BJ (cell line): ENCODE measurements around the gene IRAK3. TPM values are rescaled to one million over a fixed set of nuclear protein-coding genes. Genes with fewer than 3 reads are reported as not detected.

Experiments
- CTCF ChIA-PET: fragments of 350-600 bp; formaldehyde crosslinking; extraction: SDS; loops from one replicate; lab custom pipeline; 2021; ENCODE audit warnings: antibody characterized with exemption, inconsistent platforms; lab: Yijun Ruan, JAX
- POLR2A ChIA-PET: fragments of 300-600 bp; sonication (Branson Sonifier 250); formaldehyde crosslinking; extraction: SDS; loops from one replicate; lab custom pipeline; 2021; ENCODE audit warnings: antibody characterized with exemption; lab: Charles Lee
- DNase-seq: peaks from one replicate; pipeline ENCODE4 v3.0.0-alpha.2; 2011; ENCODE audit warnings: low read depth
- H3K27me3 ChIP-seq: 2 replicates; pipeline ENCODE4 v1.6.0; 2011; ENCODE audit warnings: low read length; ENCODE audit not compliant: control insufficient read depth, insufficient read depth
- H3K36me3 ChIP-seq: 2 replicates; pipeline ENCODE4 v1.5.1; 2011; ENCODE audit warnings: low read length; ENCODE audit not compliant: control insufficient read depth, insufficient read depth
- H3K4me3 ChIP-seq: 2 replicates; pipeline ENCODE4 v1.5.1; 2011; ENCODE audit warnings: low read depth, mild to moderate bottlenecking, control low read depth, low read length
- CTCF ChIP-seq: IDR thresholded peaks from 2 replicates; pipeline ENCODE4 v1.5.1; 2011; ENCODE audit warnings: low read depth, mild to moderate bottlenecking, control low read depth, inconsistent platforms, low read length, moderate library complexity; ENCODE audit not compliant: insufficient read depth
- polyA plus RNA-seq: library from polyadenylated mRNA; depleted of rRNA; stranded (reverse); fragments of >200 nt; gene quantifications from 2 replicates; pipeline ENCODE4 v1.2.3, GENCODE V29; 2011

Gene IRAK3
- polyA plus RNA-seq, 1 experiment, result 3.1 TPM

- ChIA-PET CTCF (no interaction called here), POLR2A (interaction anchor here (0.6 to 0.7 kb wide), 3 partner anchors 17 to 35 kb away, joined by 3 to 5 read pairs (median 3); no protein-coding TSS in a partner anchor)
- peaks cover 1% of the 10 kb centered on the region for H3K36me3 ChIP-seq
- no peak for TF ChIP-seq CTCF
- no peaks in the 10 kb centered on the region for H3K27me3 ChIP-seq
- H3K4me3 ChIP-seq, result no peak overlapping the region
- peak; percentile 28 for DNase-seq
Observed at GRCh38 chr12:66152732-66153131, 36.3 kb upstream of the IRAK3 start.

GRCh38 chr12:66154776-66155175, 34.2 kb upstream of the IRAK3 start:
- no peak for DNase-seq
- no peaks in the 10 kb centered on the region for H3K27me3 ChIP-seq
- H3K4me3 ChIP-seq, result no peak overlapping the region
- ChIA-PET POLR2A (no interaction called here), CTCF (no interaction called here)
- TF ChIP-seq CTCF, result no peak
- peaks cover 1% of the 10 kb centered on the region for H3K36me3 ChIP-seq

GRCh38 chr12:66156654-66157053, 32.4 kb upstream of the IRAK3 start:
- H3K36me3 ChIP-seq, result no peaks in the 10 kb centered on the region; the same call in none of the 2 replicates
- ChIA-PET CTCF (no interaction called here), POLR2A (no interaction called here)
- H3K4me3 ChIP-seq, result no peak overlapping the region
- TF ChIP-seq CTCF, result no peak
- H3K27me3 ChIP-seq, result no peaks in the 10 kb centered on the region
- no peak for DNase-seq

- DNase-seq, result no peak
- Histone ChIP-seq H3K27me3 (no peaks in the 10 kb centered on the region), H3K4me3 (no peak overlapping the region), H3K36me3 (no peaks in the 10 kb centered on the region; the same call in none of the 2 replicates)
- TF ChIP-seq CTCF, result no peak
- ChIA-PET POLR2A (no interaction called here), CTCF (interaction anchor here (0.5 to 1.0 kb wide), 2 partner anchors 18 to 550 kb away, joined by 3 to 4 read pairs; no protein-coding TSS in a partner anchor)
Observed at GRCh38 chr12:66159123-66159522, 29.9 kb upstream of the IRAK3 start.

GRCh38 chr12:66160704-66161103, 28.3 kb upstream of the IRAK3 start:
- no peak for DNase-seq
- ChIA-PET CTCF (interaction anchor here (1.6 kb wide), 1 partner anchor 11 kb away, joined by 4 read pairs; no protein-coding TSS in a partner anchor), POLR2A (no interaction called here)
- Histone ChIP-seq H3K27me3 (no peaks in the 10 kb centered on the region), H3K4me3 (no peak overlapping the region), H3K36me3 (no peaks in the 10 kb centered on the region; the same call in none of the 2 replicates)
- no peak for TF ChIP-seq CTCF
